Measurements from ENCODE around the gene VAT1L. TPM values are rescaled to one million over a fixed set of nuclear protein-coding genes. Genes with fewer than 3 reads are reported as not detected.

VAT1L gene
- total RNA-seq, 1 donor from 2014 or later, result not detected

GRCh38 chr16:77781091-77781490 is 7.3 kb upstream of the VAT1L start:
- intact Hi-C loops (cut with micrococcal nuclease), result loop anchor here (10.0 kb wide), 1 partner anchor 106 kb away; no protein-coding TSS in a partner anchor

- intact Hi-C loops (cut with micrococcal nuclease), result loop anchor here (10.0 kb wide), 1 partner anchor 108 kb away; no protein-coding TSS in a partner anchor
These were observed 5.7 kb upstream of the VAT1L start for GRCh38 chr16:77782694-77783093.

- intact Hi-C loops (cut with micrococcal nuclease), result loop anchor here (1.0 to 10.0 kb wide), 2 partner anchors 110 to 187 kb away; no protein-coding TSS in a partner anchor
These were observed 3.7 kb upstream of the VAT1L start for GRCh38 chr16:77784441-77785372.

DNA sequence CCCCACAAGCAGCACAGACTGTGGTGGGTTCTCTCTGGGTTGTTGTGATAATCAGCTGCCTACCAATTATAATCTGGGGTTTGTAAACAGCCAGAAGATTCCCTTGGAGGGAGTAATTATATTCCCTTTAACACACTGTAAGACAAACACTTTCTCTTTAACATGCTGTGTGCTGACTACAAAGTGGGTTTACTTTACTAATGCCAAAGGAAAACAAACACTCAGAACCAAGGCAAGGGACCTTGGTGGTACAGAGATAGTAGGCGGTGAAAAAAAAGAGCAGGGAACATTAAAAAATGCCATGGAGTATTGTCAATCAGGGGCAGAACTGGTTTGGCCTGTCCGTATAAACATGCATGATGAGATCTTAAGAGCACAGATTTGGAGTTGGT is 3.0 kb upstream of the VAT1L start:
- intact Hi-C loops (cut with micrococcal nuclease), result loop anchor here (1.0 to 10.0 kb wide), 2 partner anchors 111 to 186 kb away; no protein-coding TSS in a partner anchor

- intact Hi-C loops (cut with micrococcal nuclease), result loop anchor here (10.0 kb wide), 1 partner anchor 112 kb away; no protein-coding TSS in a partner anchor
These were observed 2.0 kb upstream of the VAT1L start for GRCh38 chr16:77786186-77786847.

DNA sequence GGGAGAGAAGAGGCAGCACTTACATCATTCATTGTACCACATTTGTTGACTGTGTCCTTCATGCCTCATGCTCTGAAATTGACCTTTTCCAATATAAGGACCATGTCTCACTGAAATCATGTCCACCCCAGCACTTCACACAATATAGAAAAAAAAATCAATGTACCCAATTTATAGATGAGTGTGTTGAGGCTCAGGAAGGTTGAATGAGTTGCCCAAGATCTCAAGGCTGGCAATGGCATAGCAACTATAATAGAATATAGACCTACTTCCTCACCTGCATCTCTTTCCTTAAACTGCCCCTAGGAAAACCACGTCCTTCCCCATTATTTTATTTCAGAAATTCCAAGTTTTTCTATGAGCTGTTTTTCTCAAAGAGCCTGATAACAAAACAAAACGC is 912 bp upstream of the VAT1L start:
- intact Hi-C loops (cut with micrococcal nuclease), result loop anchor here (10.0 kb wide), 1 partner anchor 113 kb away; no protein-coding TSS in a partner anchor

DNA sequence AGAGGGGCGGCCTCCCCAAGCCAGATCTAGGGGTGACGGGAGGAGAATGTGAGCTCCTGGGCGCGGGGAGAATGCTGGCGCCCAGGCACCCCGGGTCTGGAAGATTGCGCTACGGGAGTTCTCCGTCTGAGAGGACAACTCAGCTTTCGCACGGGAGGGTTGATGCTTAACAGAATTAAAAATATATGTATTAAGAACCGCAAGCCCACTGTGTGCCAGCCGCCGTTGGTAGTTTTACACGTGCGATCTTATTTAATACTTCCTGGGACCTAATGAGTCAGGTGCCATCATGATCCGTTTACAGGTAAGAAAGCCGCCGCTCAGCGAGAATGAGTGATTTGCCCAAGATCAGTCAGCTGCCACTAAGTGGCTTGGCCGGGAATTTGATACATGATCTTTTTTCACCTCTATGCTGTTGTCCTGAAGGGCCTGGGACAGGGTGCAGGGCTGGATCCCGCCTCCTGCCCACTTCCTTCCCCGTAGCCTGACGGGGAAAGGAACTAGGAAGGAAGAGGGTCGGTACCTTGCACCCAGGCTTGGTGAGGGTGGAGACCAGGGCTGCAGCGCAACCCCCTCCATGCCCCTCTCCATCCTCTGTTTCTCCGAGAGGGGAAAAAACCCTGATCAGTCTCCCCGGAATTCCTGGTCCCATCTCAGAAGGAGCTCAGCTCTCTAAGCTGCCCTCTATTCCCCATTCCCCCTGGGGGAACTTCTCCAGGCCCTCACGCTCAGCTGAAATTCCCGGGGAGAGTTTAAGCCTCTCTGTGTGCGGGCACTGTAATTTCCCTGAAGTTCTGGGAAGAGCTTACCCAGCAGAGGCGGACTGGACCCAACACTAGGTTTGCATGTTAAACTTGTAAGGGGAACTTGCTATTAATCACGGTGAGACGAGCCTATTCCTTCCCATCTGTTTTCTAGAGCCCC is 983 bp downstream of the VAT1L start:
- intact Hi-C loops (cut with micrococcal nuclease), result loop anchor here (10.0 kb wide), 1 partner anchor 115 kb away; no protein-coding TSS in a partner anchor

DNA sequence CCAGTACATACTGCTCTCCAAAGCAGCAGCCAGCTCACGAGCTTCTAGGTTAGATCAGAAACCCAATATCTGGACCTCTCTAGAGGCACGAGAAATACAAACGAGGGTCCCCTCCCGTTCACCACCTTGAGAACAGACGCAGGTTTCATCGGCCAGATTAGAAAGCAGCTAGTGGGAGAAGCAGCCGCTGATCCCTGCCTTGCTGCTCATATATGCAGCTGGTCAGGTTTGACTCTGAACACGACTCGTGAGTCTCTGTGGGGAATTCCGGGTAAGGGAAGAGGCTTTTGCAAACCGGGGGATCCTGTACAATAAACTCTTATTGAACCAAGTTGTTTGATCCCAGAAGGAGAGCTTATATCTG is 1.6 kb downstream of the VAT1L start:
- intact Hi-C loops (cut with micrococcal nuclease), result no loop called here

- intact Hi-C loops (cut with micrococcal nuclease), result no loop called here
These were observed 2.5 kb downstream of the VAT1L start for GRCh38 chr16:77790912-77791311.

GRCh38 chr16:77793417-77793816 is 5.1 kb downstream of the VAT1L start:
- intact Hi-C loops (cut with micrococcal nuclease), result no loop called here

DNA sequence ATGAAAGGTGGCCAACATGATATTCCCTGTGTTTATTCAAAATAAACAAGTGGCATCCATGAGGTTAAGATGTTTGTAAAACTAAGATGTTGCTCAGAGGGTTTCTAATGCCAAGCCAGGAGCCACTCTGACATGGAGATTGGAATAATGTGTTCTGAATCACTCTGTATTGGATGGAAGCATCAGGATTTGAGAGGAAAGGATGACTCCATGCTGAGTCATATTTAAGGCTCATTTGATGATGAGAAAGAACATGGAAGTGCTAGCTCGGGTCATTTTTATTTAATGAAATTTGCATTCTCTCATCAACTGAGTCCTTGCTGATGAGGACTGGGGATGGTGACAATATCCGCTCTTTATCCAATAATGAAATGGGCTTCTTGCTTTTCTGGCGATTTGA is 6.2 kb downstream of the VAT1L start:
- intact Hi-C loops (cut with micrococcal nuclease), result no loop called here

DNA sequence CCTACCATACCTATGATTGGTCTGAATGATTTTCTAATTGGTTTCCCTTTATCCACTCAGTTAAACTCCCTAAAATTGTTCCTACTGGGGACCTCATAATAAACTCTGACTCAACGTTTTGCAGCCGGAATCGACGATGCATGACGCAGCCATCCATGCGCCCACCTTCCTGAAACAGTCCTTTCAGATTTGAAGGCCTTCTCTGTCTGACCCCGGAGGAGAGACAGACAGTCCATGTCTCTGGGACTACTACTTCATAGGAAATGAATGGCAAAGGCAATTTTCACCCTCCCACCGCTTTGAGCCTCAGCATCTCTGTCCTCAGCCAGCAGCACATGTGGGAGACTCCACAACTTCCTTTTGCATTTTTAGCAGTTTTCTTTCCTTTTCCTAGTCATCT is 13.5 kb downstream of the VAT1L start:
- intact Hi-C loops (cut with micrococcal nuclease), result no loop called here

GRCh38 chr16:77805398-77805797 is 17.0 kb downstream of the VAT1L start:
- intact Hi-C loops (cut with micrococcal nuclease), result no loop called here

DNA sequence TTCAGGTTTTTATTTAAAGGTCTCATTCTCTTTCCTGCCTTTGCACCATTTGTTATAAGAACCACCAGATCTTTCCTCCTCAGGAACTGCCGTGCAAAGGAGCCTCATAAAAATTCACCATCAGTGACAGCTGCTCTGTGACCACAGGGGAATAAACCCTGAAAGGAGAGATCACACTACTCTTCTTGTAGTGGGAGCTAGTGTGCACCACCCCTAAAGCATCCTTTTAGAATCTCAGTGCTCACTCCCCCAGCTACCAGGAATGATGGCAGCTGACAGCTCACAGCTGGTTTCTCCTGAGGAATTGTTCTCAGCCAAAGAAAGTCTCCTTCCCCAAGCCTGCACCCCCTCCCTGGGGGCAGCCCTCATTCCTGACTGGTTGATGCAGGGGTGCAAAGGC is 18.7 kb downstream of the VAT1L start:
- intact Hi-C loops (cut with micrococcal nuclease), result no loop called here

DNA sequence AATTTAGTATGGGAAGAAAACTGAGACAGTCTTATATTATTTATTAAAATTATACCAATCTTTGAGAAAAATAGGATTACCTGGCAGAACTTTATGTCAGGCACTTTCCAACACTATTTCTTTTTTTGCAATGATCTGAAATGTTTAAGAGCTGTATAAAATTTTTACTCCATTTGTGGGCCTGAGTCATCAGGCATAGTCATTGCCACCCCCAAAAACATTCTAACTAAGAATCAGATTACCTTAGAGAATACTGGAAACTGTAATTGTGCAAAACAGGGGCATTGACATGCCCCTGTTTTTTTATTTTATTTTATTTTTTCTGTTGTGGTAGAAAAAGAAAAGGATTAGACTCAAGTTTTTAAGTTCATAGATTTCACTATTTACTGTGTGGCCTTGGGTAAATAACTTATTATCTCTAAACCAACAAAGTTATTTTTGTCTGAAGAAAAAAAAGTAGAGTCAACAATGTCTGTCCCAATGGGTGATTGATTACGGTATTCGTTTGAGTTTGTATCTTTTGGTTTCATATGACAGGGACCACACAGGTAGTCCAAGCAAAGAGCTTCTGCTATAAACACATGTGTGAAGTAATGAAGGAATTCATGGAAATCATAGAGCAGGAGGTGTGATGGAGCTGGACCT is 24.6 kb downstream of the VAT1L start:
- intact Hi-C loops (cut with micrococcal nuclease), result no loop called here

DNA sequence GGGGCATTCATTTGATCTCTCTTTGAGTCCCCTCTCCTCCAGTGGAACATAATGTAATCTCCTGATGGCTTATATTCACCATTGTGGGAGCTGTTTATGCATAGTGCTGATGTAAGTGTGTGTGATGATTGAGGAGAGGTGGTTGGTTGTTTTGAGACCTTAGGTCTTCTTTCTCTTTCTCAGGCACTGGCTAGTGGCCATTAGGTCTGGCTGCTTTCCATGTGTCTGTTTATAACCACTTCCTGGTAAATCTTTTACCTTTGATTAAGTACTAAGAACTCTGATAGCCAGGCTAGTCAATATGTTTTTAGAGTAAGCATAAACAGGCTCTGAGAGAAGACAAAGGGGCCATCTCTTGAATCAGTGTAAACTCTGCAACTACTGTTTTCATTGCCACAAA is 27.9 kb downstream of the VAT1L start:
- intact Hi-C loops (cut with micrococcal nuclease), result no loop called here

- intact Hi-C loops (cut with micrococcal nuclease), result no loop called here
These were observed 32.0 kb downstream of the VAT1L start for GRCh38 chr16:77820340-77820739.

- intact Hi-C loops (cut with micrococcal nuclease), result no loop called here
These were observed 34.3 kb downstream of the VAT1L start for GRCh38 chr16:77822661-77823060.

- intact Hi-C loops (cut with micrococcal nuclease), result no loop called here
These were observed 34.7 kb downstream of the VAT1L start for GRCh38 chr16:77823067-77823466.

- intact Hi-C loops (cut with micrococcal nuclease), result no loop called here
These were observed 36.8 kb downstream of the VAT1L start for GRCh38 chr16:77825196-77825595.

- intact Hi-C loops (cut with micrococcal nuclease), result no loop called here
These were observed 38.7 kb downstream of the VAT1L start for GRCh38 chr16:77827032-77827431.

Measured in T-helper 1 cell treated with Interleukin-12 subunit alpha and Interleukin-12 subunit beta and Interleukin-4 antibody, amounts not matched to agents 30 ng/mL and 1 ng/mL, for 36 hours (primary cell).